Tongue (tissue), 2 donors: ENCODE results near the gene MTHFD2L. TPM values are rescaled to one million over a fixed set of nuclear protein-coding genes. Genes with fewer than 3 reads are reported as not detected.

Source experiments
- DNase-seq: peaks from one replicate; pipeline ENCODE4 v3.0.0-alpha.2; 2015
- total RNA-seq: library from RNA; depleted of rRNA; stranded (reverse); fragments of >200 nt; gene quantifications from one replicate; pipeline ENCODE4 v1.2.3, GENCODE V29; 2014

Gene MTHFD2L
- total RNA-seq, 1 donor from 2014 or later: 18.9 TPM

DNA sequence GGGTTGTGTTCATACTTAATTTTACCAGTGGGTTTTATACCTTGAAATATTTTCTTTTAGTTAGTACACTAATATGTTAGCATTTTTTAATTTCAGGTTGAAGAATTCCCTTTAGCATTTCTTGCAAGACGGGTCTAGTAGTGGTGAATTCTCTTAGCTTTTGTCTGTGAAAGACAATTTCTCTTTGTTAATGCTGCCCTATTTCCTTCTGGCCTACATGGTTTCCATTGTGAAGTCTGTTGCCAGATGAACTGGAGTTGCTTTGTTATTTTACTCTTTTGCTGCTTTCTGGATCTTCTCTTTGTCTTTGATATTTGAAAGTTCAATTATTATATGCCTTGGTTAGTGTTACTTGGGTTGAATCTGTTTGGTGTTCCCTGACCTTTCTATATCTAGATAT, 25.0 kb upstream of the MTHFD2L start:
- DNase-seq: no peak

GRCh38 chr4:74133786-74134499, 24.0 kb upstream of the MTHFD2L start:
- DNase-seq: peak; percentile 81

- DNase-seq: no peak
These were observed 23.4 kb upstream of the MTHFD2L start for GRCh38 chr4:74134500-74134852.

DNA sequence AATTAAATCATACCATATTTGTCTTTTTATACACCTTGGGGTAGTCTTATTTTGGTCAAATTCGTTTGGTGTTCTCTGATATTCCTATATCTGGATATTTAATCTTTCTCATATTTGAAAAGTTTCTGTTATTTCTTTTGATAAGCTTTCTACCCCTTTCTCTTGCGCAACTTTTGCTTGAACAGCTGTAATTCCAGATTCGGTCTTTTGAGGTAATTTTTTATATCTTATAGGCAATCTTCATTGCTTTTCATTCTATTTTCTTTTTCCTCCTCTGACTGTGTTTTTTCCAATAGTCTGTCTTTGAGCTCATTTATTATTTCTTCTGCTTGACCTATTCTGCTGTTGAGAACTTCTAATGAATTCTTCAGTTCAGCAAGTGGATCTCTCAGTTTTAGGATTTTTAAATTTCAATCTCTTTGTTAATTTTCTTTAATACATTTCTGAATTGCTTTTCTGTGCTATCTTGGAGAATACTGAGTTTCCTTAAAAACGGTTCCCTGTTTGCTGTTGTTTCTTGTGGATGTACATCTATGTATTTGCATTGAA, 11.3 kb upstream of the MTHFD2L start:
- no peak for DNase-seq

GRCh38 chr4:74148205-74148604, 9.7 kb upstream of the MTHFD2L start:
- DNase-seq: no peak

DNA sequence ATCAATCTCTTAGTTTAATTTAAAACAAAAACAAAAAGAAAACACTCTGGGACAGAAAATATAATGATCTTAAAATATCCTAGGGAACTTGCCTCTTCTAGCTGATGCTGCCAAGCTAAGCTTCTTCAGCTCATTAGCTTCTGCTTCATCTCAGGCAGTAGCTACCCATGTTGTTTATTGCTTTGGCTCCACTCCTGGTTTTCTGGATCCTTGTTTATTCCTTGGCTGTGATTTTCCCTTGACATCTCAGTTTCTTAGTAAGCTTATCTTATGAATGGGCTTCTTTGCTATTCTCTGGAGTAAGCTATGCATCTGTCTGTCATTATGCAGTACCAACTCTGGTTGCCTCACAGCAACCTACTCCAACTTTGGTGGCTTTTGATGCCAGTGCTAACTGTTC, 5.1 kb upstream of the MTHFD2L start:
- DNase-seq: no peak

GRCh38 chr4:74156521-74156920, 1.4 kb upstream of the MTHFD2L start:
- DNase-seq: no peak

GRCh38 chr4:74157154-74157553, 764 bp upstream of the MTHFD2L start:
- no peak for DNase-seq

DNA sequence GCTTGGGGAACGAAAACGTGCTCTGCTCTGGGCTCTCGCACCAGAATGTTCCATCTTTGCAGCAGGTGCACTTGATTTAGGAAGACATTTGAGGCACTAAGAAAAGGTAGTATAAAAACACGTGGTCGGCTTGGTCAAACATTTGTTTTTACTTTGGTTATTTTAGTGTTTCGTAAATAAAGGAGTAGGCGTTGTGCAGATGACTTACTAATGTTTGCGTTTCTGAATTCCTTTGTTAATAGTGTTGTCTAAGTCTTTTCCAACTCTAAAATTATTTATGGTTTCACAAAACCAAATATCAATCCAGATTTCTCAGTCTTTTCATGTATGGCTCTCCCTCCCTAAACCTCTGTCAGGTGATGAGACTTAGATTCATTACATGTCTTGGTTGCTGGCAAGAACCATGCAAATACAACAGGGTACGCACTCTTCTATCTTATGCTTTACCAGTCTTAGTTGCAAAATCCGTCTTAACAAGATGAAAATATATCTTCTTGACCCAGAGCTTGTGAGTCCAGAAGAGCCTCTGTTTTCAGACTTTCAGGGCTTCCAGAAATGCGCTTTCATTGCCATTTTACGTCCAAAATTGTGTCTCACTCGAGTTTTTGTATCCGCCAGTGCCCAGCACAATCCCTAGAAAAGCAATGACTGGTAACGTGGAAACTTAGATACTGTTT, 686 bp downstream of the MTHFD2L start:
- DNase-seq: peak; percentile 26

DNA sequence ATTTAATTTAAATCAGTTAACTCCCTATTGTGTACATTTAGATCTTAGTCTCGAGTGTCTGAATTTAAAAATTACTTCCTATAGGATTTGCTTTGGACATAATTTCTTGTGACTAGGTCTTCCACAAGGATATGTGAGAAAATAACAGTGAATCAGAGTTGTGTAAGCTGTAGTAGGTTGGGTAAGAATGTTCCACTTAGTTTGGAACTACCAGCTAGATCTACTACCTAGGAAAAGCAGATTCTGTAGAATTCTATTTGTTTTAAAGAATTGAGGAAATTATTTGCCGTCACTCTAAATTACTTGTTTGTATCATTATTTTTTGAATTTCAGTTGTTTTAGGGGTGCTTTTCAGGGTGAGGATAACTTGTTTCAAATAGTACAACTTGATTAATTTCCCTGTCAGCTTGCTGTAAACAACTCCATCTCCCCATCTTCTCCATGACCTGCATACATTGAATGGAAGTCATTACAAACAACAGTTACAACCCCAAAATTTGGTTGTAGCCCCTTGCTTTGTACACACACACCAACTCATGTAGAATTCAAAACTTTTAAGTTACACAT, 1.3 kb downstream of the MTHFD2L start:
- no peak for DNase-seq

DNA sequence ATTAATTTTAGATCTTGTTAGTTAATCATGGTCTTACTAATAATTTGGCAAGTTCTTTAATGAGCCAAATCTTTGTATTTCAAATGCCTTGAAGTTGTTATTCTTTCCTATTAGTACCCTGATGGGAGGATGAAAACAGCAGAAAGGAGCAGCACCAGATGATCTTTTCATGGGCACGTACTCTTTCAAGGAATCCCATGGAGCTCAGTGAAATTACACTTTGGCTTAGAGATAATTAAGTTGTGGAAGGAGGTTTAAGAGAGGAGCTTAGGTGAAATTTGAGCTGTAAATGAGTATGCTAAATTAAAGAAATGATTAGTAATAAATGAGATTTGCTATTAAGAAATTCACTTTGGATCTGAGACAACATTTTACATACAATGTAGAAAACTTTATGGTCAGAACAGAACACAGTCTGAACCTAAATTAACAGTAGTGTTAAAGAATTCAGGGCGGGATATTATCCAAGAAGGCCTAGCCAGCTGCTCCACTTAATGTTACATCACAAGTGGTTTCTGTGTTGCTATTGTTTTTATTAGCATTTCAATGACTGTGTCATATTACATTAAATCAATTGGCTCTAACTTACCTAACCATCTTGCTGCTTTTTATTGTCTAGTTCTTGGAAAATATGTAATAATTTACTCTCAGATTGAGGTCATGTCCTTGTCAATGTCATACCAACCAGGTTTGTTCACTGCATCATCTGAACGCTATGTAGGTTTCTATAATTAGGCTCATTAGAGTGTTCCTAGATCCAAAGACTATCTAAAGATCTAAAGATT, 3.9 kb downstream of the MTHFD2L start:
- DNase-seq: peak; percentile 48

GRCh38 chr4:74166135-74166534, 8.2 kb downstream of the MTHFD2L start:
- no peak for DNase-seq

DNA sequence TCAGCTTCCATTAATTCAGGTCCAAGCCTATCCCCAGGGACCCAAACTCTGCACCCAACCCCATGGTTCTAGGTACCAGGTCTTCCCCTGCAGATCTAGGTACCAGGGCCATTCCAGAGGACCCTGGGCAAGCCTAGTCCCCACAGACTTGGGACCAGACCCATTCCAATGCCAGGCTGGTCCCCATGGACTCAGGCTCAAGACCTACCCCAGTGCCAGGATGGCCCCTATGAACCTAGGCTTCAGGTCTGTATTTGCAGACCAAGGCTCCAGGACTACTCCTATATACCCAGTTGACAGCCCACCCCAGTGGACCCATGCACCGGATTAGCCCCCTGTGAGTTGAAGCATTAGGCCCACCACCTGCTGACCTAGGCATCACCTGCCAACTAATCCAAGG, 8.9 kb downstream of the MTHFD2L start:
- DNase-seq: no peak

DNA sequence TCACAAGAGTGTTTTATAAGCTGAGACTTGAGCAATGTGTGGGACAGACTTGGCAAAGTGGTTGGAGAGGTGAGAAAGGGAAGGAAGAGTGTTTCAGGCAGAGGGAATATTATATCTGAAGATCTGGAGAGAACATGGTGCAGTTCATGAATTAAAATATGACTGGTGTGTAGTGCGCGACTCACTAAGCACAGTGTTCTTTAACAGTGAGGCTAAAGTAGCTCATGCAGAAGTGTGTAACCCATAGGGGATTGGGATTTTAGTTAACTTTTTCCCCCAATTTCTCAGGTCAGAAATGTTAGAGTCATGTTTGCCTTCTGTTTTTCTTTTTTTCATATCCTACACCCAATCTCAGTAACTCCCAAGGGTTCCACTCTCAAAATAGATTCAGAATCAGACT, 9.7 kb downstream of the MTHFD2L start:
- DNase-seq: no peak

GRCh38 chr4:74168841-74169240, 10.9 kb downstream of the MTHFD2L start:
- peak; percentile 12 for DNase-seq

GRCh38 chr4:74173321-74173720, 15.4 kb downstream of the MTHFD2L start:
- DNase-seq: no peak

DNA sequence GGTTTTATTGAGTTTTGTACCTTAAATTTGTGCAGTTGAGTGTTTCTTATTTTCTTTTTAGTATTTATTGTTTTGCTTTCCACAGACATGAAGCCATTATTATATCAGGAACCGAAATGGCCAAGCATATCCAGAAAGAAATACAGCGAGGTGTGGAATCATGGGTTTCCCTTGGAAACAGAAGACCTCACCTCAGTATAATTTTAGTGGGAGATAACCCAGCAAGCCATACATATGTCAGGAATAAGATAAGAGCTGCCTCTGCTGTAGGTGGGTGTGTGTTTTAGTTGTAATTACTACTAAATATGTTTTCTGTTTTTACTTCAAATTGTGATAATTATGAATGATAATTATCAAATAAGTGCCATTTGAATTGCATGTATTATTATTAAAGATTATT, 16.5 kb downstream of the MTHFD2L start:
- DNase-seq: no peak

GRCh38 chr4:74174941-74175340, 17.0 kb downstream of the MTHFD2L start:
- no peak for DNase-seq

GRCh38 chr4:74175379-74175778, 17.5 kb downstream of the MTHFD2L start:
- no peak for DNase-seq

GRCh38 chr4:74178798-74179197, 20.9 kb downstream of the MTHFD2L start:
- DNase-seq: no peak

DNA sequence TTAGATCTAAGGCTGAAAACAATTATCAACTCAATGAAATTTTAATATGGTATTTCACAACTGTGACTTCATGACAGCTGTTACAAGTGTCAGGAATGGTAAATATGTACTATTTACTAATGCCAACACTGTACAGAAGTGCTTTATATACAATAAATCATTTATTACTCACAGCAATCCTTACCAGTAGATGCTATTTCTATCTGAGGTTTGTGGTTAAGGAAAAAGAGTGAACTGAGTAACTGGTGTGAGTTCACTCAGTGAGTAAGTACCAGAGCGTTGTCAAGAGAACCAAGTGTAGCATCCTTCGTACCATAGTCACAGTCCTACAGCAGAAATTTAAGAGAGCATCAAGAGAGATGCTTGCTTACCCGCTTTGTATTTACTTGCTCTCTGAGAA, 23.3 kb downstream of the MTHFD2L start:
- no peak for DNase-seq

GRCh38 chr4:74188912-74189311, 31.0 kb downstream of the MTHFD2L start:
- no peak for DNase-seq
